Pancreas (tissue), 10 donors: Measurements from ENCODE around the gene ATF4. TPM values are rescaled to one million over a fixed set of nuclear protein-coding genes. Genes with fewer than 3 reads are reported as not detected.

Experiments used
- ATAC-seq, 4 donors: fragments of 200-7000 bp; cut with Tn5 transposase; one replicate each; pipeline versions ENCODE4 v1.8.0 to v1.9.1; 2020; ENCODE audit warnings: mild to moderate bottlenecking in 4 of 4, moderate library complexity in 4 of 4
- DNase-seq, 6 donors: peaks; one replicate each; pipeline ENCODE4 v3.0.0-alpha.2; 2020
- FAIRE-seq: peaks from 2 replicates; lab custom pipeline; 2012; peaks lifted over from hg19 to GRCh38; lab: Jason Lieb, UNC
- H3K27ac ChIP-seq, 4 donors: fragments of 200-600 bp; sonication (generic); 1 replicate in 3 of 4; 2 replicates in 1 of 4; pipeline versions ENCODE4 v1.5.0 to v1.8.0; 2020
- H3K27me3 ChIP-seq, 4 donors: fragments of 200-600 bp; one replicate each; pipeline ENCODE4 v1.8.0; 2021
- H3K36me3 ChIP-seq, 3 donors: fragments of 200-600 bp; sonication (generic) in 1 of 3; one replicate each; pipeline versions ENCODE4 v1.5.0 to v1.8.0; 2020 to 2021
- H3K4me1 ChIP-seq, 3 donors: fragments of 200-600 bp; one replicate each; pipeline ENCODE4 v1.8.0; 2021
- H3K4me3 ChIP-seq, 4 donors: fragments of 200-600 bp; sonication (generic) in 2 of 4; one replicate each; pipeline versions ENCODE4 v1.5.0 to v1.8.0; 2020 to 2021
- H3K9me3 ChIP-seq, 4 donors: fragments of 200-600 bp; one replicate each; pipeline ENCODE4 v1.8.0; 2021
- CTCF ChIP-seq, 4 donors: fragments of 200-600 bp; sonication (generic) in 3 of 4; IDR thresholded peaks; one replicate each; pipeline versions ENCODE4 v1.5.0 to v1.8.0; 2021; ENCODE audit warnings: antibody characterized with exemption in 4 of 4
- WGBS, 2 donors: extraction: QIAGEN DNeasy Blood & Tissue Kit; methylation state at CpG; one replicate each; pipeline ENCODE4 v1.1.7; 2013; 5-methylcytosine and 5-hydroxymethylcytosine counted together
- intact Hi-C, 3 donors: fragments of 100-400 bp; cut with DNase I; formaldehyde crosslinking; loops; one replicate each; pipeline versions ENCODE4 v1.11.1 to v1.14.2; 2022
- polyA plus RNA-seq, 2 donors: library from polyadenylated mRNA; stranded (reverse); fragments of 200-250 nt; gene quantifications; one replicate each; pipeline ENCODE4 v1.2.3, GENCODE V29; 2013
- total RNA-seq, 6 donors: library from RNA; stranded (reverse); fragmentation: NEBNext Ultra II Directional in 4 of 6; extraction: Animal tissue kit (Norgen Biotek cat#: 25700) in 4 of 6; gene quantifications; one replicate each; pipeline versions ENCODE4 v1.2.1 to v1.2.4, GENCODE V29; 2021 to 2023
- donor health status: healthy with polysubstance abuse.
- donor health status: DM: no; HTN: no; CAD: no; lungs with moderate emphysema.
- donor health status: DM: no; HTN: no; CAD: no.
- donor health status: control.
- donor health status: control.
- donor health status: Bipolar disorder and iron deficiency.
- donor health status: DM: yes; HTN: yes; CAD: no.
- donor health status: DM: no; HTN: no; CAD: no.
- donor health status: DM: no; HTN: no; CAD: no.
- donor health status: DM: yes; HTN: yes; CAD: no.

Gene ATF4
- total and polyA plus RNA-seq, 8 donors, result 155 to 472 (median 258) TPM

DNA sequence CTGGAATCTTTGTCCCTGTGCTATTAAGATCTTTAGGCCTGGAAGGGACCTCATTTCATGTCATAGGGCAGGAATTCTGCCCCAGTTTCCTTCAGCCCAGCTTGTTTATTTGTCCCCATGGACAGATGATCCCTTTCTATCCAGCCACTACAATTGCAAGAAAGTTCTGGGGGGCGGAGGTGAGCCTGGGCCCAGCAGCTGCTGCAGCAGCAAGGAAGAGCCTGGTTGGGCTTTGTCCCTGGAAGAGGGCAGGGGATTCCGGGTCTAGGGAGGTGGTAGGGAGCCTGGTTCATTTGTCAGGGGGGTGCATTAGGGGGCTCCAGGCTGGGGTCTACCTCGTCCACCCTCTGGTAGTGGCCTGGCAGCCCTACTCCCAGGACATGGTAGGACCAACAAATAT lies 33.8 kb downstream of the ATF4 start:
- Histone ChIP-seq H3K4me3 (no peak overlapping the region), H3K4me1 (peaks cover 0 to 5% (median 0%) of the 10 kb centered on the region in 3 donors), H3K27ac (no peak overlapping the region), H3K36me3 (no peaks in the 10 kb centered on the region), H3K9me3 (no peaks in the 10 kb centered on the region), H3K27me3 (peaks cover 0 to 9% (median 2%) of the 10 kb centered on the region in 4 donors)
- DNase-seq (no peak), ATAC-seq (no peak), FAIRE-seq (no peak)
- TF ChIP-seq CTCF (IDR thresholded peaks at IDR 0.05), result no peak
- WGBS, 2 donors, result 68 to 69% methylated on average over 3 of the region's 3 CpGs
- intact Hi-C loops, result no loop called here

DNA sequence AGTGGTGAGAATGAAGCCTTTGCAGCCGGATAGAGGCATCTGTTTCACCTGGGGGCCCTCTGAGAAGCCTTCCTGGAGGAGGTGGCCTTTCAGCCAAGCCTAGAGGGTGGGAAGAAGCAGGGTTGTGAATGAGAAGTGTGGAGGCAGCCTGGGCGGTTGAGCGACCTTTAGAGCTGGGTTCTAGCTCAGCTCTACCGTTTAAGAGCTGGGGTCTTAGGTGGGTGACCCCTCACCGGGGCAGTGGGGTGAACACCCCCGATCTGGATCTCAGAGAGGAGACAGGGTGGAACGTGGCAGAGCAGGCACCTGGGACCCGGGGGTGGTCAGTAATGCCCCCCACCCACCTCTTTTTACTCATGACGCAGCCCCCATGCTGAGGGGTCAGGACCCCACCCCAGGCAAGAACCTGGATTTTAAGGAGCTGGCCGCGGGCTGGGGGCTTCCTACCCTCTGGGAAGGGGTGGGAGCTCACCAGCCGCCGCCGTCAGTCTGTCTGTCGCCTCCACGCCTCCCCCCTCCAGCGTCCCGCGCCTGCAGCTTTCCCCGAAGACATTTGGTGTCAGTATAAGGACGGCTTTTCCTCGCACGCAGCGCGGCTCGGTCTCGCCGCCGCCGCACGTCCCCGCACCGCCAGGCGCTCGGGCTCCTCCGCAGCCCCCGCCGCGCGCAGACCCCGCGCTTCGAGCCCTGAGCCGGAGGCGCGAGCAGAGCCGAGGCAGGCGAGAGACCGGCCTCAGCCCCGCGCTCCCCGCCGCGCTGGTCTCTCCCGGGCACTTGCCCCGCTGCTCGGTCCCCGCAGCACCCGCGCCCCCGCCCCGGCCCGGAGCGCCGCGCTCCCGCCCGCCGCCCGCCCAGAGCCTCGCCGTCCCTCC lies 36.8 kb downstream of the ATF4 start:
- no peaks in the 10 kb centered on the region for H3K9me3 ChIP-seq
- peaks cover 0 to 5% (median 0%) of the 10 kb centered on the region in 3 donors for H3K4me1 ChIP-seq
- TF ChIP-seq CTCF (IDR thresholded peaks at IDR 0.05), result no peak
- ATAC-seq (peak in 3 of 4 donors; percentile 46 to 65 (median 55)), FAIRE-seq (no peak), DNase-seq (peak in 1 of 6 donors; percentile 67)
- H3K36me3 ChIP-seq, result no peaks in the 10 kb centered on the region
- H3K4me3 ChIP-seq, result peak overlapping the region in 1 of 4 donors; percentile 36
- 7 to 8% methylated on average over 43 to 72 of the region's 72 CpGs for WGBS, 2 donors
- no peak overlapping the region for H3K27ac ChIP-seq
- peaks cover 0 to 9% (median 2%) of the 10 kb centered on the region in 4 donors for H3K27me3 ChIP-seq
- intact Hi-C loops, result no loop called here

DNA sequence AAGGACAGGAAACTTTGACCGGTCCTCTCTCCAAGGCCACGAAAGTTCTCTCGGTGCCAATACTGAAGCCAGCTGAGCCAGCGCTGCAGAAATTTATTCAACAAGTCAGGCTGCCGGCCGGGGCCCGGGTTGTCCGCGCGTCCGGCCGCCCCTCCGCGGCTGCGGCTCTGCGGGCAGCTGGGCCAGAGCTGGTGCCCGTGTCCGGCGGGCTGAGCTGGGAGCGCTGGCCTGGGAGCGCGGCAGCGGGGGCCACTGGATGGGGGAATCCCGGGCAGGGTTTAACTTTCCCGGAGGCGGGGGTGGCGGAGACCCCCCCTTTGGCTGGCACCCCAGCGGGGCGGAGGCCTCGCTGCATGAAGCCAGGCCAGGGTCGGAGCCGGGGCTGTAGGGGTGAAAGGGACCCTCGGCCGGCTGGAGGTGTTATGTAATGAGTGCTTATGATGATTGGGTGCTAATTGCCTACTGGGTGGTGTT lies 37.9 kb downstream of the ATF4 start:
- Histone ChIP-seq H3K4me1 (peaks cover 0 to 5% (median 0%) of the 10 kb centered on the region in 3 donors), H3K4me3 (peak overlapping the region in 1 of 4 donors; percentile 36), H3K9me3 (no peaks in the 10 kb centered on the region), H3K36me3 (no peaks in the 10 kb centered on the region), H3K27ac (no peak overlapping the region), H3K27me3 (peaks cover 0 to 9% (median 2%) of the 10 kb centered on the region in 4 donors)
- DNase-seq (no peak), ATAC-seq (peak in 2 of 4 donors; percentile 25 to 35), FAIRE-seq (no peak)
- no peak for TF ChIP-seq CTCF (IDR thresholded peaks at IDR 0.05)
- 8 to 10% methylated on average over 26 to 34 of the region's 34 CpGs for WGBS, 2 donors
- intact Hi-C loops, result no loop called here

- no peak overlapping the region for H3K27ac ChIP-seq
- no peaks in the 10 kb centered on the region for H3K9me3 ChIP-seq
- 90 to 92% methylated on average over 12 to 14 of the region's 14 CpGs for WGBS, 2 donors
- no peaks in the 10 kb centered on the region for H3K36me3 ChIP-seq
- FAIRE-seq (no peak), ATAC-seq (no peak), DNase-seq (no peak)
- H3K4me3 ChIP-seq, result no peak overlapping the region
- TF ChIP-seq CTCF (IDR thresholded peaks at IDR 0.05), result no peak
- peaks cover 0 to 9% (median 2%) of the 10 kb centered on the region in 4 donors for H3K27me3 ChIP-seq
- H3K4me1 ChIP-seq, result peaks cover 0 to 5% (median 0%) of the 10 kb centered on the region in 3 donors
- intact Hi-C loops, result no loop called here
Measured at GRCh38 chr22:39558950-39559349, 38.6 kb downstream of the ATF4 start.
